Measurements from ENCODE around the gene CD109.

DNA sequence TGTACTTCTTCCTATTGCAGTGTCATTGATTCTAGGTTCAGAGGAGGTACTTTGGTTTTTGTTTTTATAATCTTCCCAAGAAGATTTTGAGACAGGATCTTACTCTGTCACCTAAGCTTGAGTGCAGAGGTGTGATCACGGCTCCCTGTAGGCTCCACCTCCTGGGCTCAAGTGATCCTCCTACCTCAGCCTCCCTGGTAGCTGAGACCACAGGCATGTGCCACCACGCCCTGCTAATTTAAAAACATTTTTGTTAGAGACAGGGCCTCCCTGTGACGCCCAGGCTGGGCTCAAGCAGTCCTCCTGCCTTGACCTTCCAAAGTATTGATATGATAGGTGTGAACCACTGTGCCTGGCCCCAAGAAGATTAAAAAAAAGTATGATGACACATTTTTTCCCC is 38.8 kb upstream of the CD109 start:
- TF ChIP-seq, protein P1, sequence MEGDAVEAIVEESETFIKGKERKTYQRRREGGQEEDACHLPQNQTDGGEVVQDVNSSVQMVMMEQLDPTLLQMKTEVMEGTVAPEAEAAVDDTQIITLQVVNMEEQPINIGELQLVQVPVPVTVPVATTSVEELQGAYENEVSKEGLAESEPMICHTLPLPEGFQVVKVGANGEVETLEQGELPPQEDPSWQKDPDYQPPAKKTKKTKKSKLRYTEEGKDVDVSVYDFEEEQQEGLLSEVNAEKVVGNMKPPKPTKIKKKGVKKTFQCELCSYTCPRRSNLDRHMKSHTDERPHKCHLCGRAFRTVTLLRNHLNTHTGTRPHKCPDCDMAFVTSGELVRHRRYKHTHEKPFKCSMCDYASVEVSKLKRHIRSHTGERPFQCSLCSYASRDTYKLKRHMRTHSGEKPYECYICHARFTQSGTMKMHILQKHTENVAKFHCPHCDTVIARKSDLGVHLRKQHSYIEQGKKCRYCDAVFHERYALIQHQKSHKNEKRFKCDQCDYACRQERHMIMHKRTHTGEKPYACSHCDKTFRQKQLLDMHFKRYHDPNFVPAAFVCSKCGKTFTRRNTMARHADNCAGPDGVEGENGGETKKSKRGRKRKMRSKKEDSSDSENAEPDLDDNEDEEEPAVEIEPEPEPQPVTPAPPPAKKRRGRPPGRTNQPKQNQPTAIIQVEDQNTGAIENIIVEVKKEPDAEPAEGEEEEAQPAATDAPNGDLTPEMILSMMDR (IDR thresholded peaks at IDR 0.05), result no peak
- TF ChIP-seq POLR2A (IDR thresholded peaks at IDR 0.05), result no peak

Data from adrenal gland (tissue), 5 donors.